ENCODE data around the gene TRIM54. TPM values are rescaled to one million over a fixed set of nuclear protein-coding genes. Genes with fewer than 3 reads are reported as not detected.

TRIM54 gene
- total and polyA plus RNA-seq, 12 donors: 1.2 to 47.1 (median 13.9) TPM

- no peak overlapping the region for H3K27ac ChIP-seq
- no peak for DNase-seq
- no peak for TF ChIP-seq POLR2A (IDR thresholded peaks at IDR 0.05)
- TF ChIP-seq, protein P1, sequence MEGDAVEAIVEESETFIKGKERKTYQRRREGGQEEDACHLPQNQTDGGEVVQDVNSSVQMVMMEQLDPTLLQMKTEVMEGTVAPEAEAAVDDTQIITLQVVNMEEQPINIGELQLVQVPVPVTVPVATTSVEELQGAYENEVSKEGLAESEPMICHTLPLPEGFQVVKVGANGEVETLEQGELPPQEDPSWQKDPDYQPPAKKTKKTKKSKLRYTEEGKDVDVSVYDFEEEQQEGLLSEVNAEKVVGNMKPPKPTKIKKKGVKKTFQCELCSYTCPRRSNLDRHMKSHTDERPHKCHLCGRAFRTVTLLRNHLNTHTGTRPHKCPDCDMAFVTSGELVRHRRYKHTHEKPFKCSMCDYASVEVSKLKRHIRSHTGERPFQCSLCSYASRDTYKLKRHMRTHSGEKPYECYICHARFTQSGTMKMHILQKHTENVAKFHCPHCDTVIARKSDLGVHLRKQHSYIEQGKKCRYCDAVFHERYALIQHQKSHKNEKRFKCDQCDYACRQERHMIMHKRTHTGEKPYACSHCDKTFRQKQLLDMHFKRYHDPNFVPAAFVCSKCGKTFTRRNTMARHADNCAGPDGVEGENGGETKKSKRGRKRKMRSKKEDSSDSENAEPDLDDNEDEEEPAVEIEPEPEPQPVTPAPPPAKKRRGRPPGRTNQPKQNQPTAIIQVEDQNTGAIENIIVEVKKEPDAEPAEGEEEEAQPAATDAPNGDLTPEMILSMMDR (IDR thresholded peaks at IDR 0.05): no peak
- intact Hi-C loops (cut with DNase I): no loop called here
- 92 to 96% (median 94%) methylated on average over 1 of the region's 1 CpG for WGBS, 4 donors
- no peaks in the 10 kb centered on the region for H3K27me3 ChIP-seq
- H3K36me3 ChIP-seq (replicated peaks in 1 of 2): no peaks in the 10 kb centered on the region
- H3K4me1 ChIP-seq (replicated peaks in 1 of 2): peaks cover 18 to 33% of the 10 kb centered on the region in 2 donors
- H3K4me3 ChIP-seq: no peak overlapping the region
- no peaks in the 10 kb centered on the region for H3K9me3 ChIP-seq (replicated peaks in 1 of 3)
Measured at GRCh38 chr2:27284996-27285395, 2.8 kb downstream of the TRIM54 start.

DNA sequence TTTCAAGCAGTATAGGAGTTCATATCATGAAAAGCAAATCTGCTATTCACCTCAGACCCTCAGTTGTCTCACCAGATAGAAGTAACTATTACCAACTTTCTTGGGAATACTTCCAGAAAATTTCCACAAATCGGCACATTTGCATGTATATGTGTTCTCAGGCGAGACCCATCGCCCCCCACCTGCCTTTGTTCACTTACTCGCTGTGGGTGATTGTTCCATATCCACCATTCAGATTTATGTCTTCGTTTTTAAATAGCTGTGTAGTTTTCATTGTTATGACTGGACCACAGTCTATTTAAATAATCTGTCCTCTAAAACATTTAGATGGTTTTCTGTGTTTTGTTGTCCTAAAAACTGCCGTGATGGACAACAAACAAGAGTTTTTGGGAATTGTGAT is 3.3 kb downstream of the TRIM54 start:
- TF ChIP-seq POLR2A (IDR thresholded peaks at IDR 0.05): no peak
- TF ChIP-seq, protein P1 (IDR thresholded peaks at IDR 0.05): no peak
- H3K4me3 ChIP-seq: no peak overlapping the region

GRCh38 chr2:27288610-27289009 is 6.4 kb downstream of the TRIM54 start:
- H3K4me3 ChIP-seq: no peak overlapping the region
- H3K27me3 ChIP-seq: no peaks in the 10 kb centered on the region
- no peaks in the 10 kb centered on the region for H3K9me3 ChIP-seq (replicated peaks in 1 of 3)
- WGBS, 4 donors: 38 to 54% (median 46%) methylated on average over 3 of the region's 3 CpGs
- H3K4me1 ChIP-seq (replicated peaks in 1 of 2): peaks cover 12 to 14% of the 10 kb centered on the region in 2 donors
- TF ChIP-seq POLR2A (IDR thresholded peaks at IDR 0.05): no peak
- no peak for DNase-seq
- intact Hi-C loops (cut with DNase I): no loop called here
- H3K27ac ChIP-seq: peak overlapping the region in 1 of 5 donors; percentile 14
- H3K36me3 ChIP-seq (replicated peaks in 1 of 2): no peaks in the 10 kb centered on the region

More for the DNA sequence above, 3.3 kb downstream of the TRIM54 start:
- DNase-seq: no peak
- H3K36me3 ChIP-seq (replicated peaks in 1 of 2): no peaks in the 10 kb centered on the region
- WGBS, 4 donors: 73 to 87% (median 80%) methylated on average over 6 of the region's 6 CpGs
- H3K9me3 ChIP-seq (replicated peaks in 1 of 3): no peaks in the 10 kb centered on the region
- intact Hi-C loops (cut with DNase I): no loop called here
- no peak overlapping the region for H3K27ac ChIP-seq
- H3K4me1 ChIP-seq (replicated peaks in 1 of 2): peaks cover 18 to 28% of the 10 kb centered on the region in 2 donors
- H3K27me3 ChIP-seq: no peaks in the 10 kb centered on the region

DNA sequence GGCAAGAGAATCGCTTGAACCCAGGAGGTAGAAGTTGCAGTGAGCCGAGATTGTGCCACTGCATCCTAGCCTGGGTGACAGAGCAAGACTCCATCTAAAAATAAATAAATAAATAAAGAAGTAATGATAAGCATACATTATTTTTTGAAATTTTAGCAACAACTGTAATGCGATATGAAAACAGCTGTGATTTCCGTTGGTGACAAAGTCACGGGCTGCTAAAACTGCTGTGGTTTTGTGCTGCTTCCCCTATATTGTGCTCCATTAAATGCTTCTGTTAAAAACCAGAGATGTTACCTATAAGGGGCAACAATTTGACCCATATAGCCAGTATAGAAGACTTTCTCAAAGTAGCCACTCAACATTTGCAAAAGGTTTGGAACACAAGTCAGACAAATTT is 8.3 kb downstream of the TRIM54 start:
- Histone ChIP-seq H3K4me1 (replicated peaks in 1 of 2) (peaks cover 19 to 20% of the 10 kb centered on the region in 2 donors), H3K27ac (no peak overlapping the region), H3K4me3 (no peak overlapping the region), H3K27me3 (no peaks in the 10 kb centered on the region), H3K9me3 (replicated peaks in 1 of 3) (no peaks in the 10 kb centered on the region), H3K36me3 (replicated peaks in 1 of 2) (no peaks in the 10 kb centered on the region)
- no peak for DNase-seq
- TF ChIP-seq, protein P1 (IDR thresholded peaks at IDR 0.05): no peak
- TF ChIP-seq POLR2A (IDR thresholded peaks at IDR 0.05): no peak
- 78 to 88% (median 83%) methylated on average over 5 of the region's 5 CpGs for WGBS, 4 donors
- intact Hi-C loops (cut with DNase I): no loop called here

DNA sequence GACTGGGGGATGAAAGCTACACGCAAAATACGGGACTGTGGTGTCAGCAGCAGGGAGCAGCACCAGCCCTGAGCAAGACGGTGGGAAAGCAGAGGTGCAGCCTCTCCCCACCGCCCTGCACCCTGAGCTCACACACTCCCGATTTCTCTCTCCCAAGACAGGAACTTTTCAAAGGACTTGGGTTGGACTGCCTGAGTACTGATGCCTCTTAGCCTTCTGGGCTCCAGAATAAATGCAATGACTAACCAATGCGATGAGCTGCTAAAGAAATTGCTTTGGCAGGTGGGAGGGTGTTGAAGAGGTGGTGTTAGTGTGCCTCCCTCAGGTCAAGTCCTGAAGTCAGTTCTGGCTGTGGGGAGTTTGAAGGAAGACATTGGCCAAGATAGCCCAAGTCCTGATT is 9.6 kb downstream of the TRIM54 start:
- Histone ChIP-seq H3K4me1 (replicated peaks in 1 of 2) (peaks cover 19 to 20% of the 10 kb centered on the region in 2 donors), H3K9me3 (replicated peaks in 1 of 3) (no peaks in the 10 kb centered on the region), H3K36me3 (replicated peaks in 1 of 2) (no peaks in the 10 kb centered on the region), H3K27me3 (no peaks in the 10 kb centered on the region), H3K4me3 (no peak overlapping the region), H3K27ac (no peak overlapping the region)
- TF ChIP-seq POLR2A (IDR thresholded peaks at IDR 0.05): no peak
- TF ChIP-seq, protein P1 (IDR thresholded peaks at IDR 0.05): no peak
- no peak for DNase-seq
- 66 to 79% (median 70%) methylated on average over 6 of the region's 6 CpGs for WGBS, 4 donors
- intact Hi-C loops (cut with DNase I): no loop called here

Data from adrenal gland (tissue), 12 donors.